Measurements from ENCODE around the gene UTP4.

Gene UTP4

DNA sequence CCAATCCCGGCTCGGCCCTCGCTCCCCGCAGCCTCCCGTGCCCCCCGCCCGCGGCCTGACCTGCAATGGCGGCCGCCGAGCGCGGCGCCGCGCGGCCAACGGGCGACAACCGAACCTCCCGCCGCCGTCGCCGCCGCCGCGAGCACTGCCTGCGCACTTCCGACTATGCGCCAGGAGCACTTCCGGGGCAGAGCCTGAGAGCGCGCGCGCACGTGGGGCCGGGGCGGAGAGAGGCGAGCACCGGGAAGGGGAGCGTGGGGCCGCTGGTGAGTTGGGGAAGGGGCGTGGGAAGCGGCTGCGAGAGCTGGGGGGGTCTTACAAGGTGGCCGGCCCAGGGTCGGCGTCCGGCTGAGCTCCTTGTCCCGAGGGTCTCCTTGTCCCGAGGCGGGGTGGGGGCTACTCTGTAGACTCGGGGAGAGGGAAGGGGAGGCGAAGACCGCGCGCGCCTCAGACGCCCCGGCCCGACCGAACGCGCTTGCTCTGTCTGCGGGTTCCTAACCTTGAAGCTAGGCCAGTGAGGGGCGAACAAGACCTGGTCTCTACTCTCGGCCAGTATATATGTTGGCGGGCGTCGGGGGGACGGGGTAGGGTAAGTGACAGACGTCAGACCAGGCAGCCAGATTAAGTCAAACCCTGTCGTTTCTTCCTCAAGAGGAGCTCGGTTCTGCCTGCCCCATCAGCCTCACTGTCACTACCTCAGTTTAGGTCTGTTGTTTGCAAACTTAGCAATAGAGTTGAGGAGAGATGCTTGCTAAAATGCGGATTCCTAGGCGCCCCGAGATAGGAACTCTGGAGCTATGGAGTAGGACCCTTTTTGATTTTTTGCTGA, at the start of gene UTP4, which contains the start of gene CHTF8:
Gene UTP4, plus strand, starts transcription at position 226 of the 829 bp plus-strand sequence. CDS start 811 bp downstream, outside the sequence.
Gene CHTF8, minus strand, starts transcription at position 165 of the 829 bp plus-strand sequence. CDS start 11,130 bp downstream, outside the sequence.
- ATAC-seq (peak; percentile 97), DNase-seq (ENCODE audit: low spot score in 2 of 2) (peak; percentile 79 to 94)
- Mint-ChIP-seq H3K27ac (peak within 1 kb of the TSS; percentile 90), H3K4me1 (peaks cover 46% of the 10 kb centered on the region), H3K36me3 (peaks cover 82% of the 10 kb centered on the region), H3K4me3 (peak within 1 kb of the TSS; percentile 86), H3K9me3 (no peaks in the 10 kb centered on the region)

GRCh38 chr16:69083306-69083941, 49.0 kb upstream of the UTP4 start:
- Mint-ChIP-seq H3K9me3 (no peaks in the 10 kb centered on the region), H3K36me3 (peaks cover 10% of the 10 kb centered on the region), H3K27ac (no peak overlapping the region), H3K4me1 (peaks cover 4% of the 10 kb centered on the region), H3K4me3 (no peak overlapping the region)
- no peak for DNase-seq (ENCODE audit: low spot score in 2 of 2)
- ATAC-seq: no peak

DNA sequence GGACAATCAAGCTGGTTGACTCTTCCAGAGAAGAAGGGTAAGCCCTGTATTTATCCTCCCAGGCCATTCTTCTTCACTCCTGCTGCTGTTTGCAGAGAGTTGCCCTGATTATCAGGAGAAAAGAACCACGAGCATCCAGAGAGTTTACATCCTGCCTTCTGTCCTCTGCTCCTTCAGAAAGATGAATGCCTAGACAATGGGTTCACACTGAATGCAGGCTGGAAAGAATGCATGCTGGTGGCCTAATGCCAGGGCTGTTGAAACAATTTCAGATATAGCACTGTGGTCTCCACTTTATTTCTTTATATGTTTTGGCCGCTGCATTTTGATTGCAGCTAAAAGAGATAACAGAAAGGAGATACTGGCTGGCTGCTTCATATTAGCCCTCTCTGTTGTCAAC, 48.2 kb upstream of the UTP4 start:
- Mint-ChIP-seq H3K4me1 (peaks cover 12% of the 10 kb centered on the region), H3K27ac (no peak overlapping the region), H3K9me3 (no peaks in the 10 kb centered on the region), H3K4me3 (no peak overlapping the region), H3K36me3 (peaks cover 10% of the 10 kb centered on the region)
- ATAC-seq (no peak), DNase-seq (ENCODE audit: low spot score in 2 of 2) (no peak)

- Mint-ChIP-seq H3K27ac (no peak overlapping the region), H3K36me3 (peaks cover 10% of the 10 kb centered on the region), H3K4me3 (no peak overlapping the region), H3K9me3 (no peaks in the 10 kb centered on the region), H3K4me1 (peaks cover 17% of the 10 kb centered on the region)
- DNase-seq (ENCODE audit: low spot score in 2 of 2): no peak
- ATAC-seq: no peak
Observed at GRCh38 chr16:69085032-69085695, 47.3 kb upstream of the UTP4 start.

GRCh38 chr16:69087161-69087581, 45.3 kb upstream of the UTP4 start:
- Mint-ChIP-seq H3K4me1 (peaks cover 17% of the 10 kb centered on the region), H3K4me3 (no peak overlapping the region), H3K9me3 (no peaks in the 10 kb centered on the region), H3K36me3 (peaks cover 10% of the 10 kb centered on the region), H3K27ac (peak overlapping the region; percentile 78)
- ATAC-seq: no peak
- DNase-seq (ENCODE audit: low spot score in 2 of 2): no peak

GRCh38 chr16:69088684-69089083, 43.8 kb upstream of the UTP4 start:
- Mint-ChIP-seq H3K27ac (no peak overlapping the region), H3K4me1 (peaks cover 17% of the 10 kb centered on the region), H3K36me3 (peaks cover 10% of the 10 kb centered on the region), H3K9me3 (no peaks in the 10 kb centered on the region), H3K4me3 (no peak overlapping the region)
- ATAC-seq (no peak), DNase-seq (ENCODE audit: low spot score in 2 of 2) (no peak)

DNA sequence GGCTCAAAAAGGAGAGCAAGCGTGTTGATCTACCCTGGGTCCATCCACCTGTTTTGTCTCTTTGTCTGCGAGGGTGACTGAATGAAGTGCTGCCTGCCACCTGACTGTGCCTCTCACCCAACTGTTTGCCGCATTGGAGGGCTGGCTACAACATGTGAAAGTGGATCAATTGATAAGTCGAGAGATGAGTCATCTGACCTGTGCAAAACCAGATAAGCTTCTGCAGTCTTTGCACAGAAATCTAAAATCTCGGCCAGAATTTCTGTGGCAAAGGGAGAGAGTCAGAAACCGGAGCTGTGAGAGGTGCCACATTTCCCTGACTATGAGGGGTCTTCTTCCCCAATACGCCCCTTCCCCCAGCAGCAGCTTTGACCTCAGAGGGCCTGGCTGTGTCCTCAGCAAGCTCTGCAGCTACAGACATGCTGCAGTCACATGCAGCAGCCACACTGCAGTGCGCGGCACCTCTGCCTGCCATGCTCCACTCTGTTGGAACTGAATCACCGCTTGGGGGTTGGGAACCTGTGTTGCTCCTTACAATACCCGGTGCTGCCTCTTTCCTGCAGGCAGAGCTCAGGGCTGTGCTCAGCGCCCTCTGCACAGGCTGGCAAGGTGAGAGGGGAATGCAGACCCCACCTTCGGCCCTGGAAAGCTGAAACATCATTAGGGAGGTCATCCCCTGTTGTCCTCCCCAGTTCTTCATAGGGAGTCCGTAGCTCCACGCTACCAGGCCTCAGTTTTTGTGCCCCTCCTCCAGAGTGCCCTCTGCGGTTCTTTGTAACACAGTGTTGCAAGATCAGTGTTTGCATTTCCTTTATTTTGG, 43.1 kb upstream of the UTP4 start:
- peak in 1 of 2 donors; percentile 64 for DNase-seq (ENCODE audit: low spot score in 2 of 2)
- peak; percentile 93 for ATAC-seq
- H3K9me3 Mint-ChIP-seq: no peaks in the 10 kb centered on the region
- H3K4me1 Mint-ChIP-seq: peaks cover 17% of the 10 kb centered on the region
- H3K27ac Mint-ChIP-seq: peak overlapping the region; percentile 24
- H3K4me3 Mint-ChIP-seq: no peak overlapping the region
- peaks cover 10% of the 10 kb centered on the region for H3K36me3 Mint-ChIP-seq

DNA sequence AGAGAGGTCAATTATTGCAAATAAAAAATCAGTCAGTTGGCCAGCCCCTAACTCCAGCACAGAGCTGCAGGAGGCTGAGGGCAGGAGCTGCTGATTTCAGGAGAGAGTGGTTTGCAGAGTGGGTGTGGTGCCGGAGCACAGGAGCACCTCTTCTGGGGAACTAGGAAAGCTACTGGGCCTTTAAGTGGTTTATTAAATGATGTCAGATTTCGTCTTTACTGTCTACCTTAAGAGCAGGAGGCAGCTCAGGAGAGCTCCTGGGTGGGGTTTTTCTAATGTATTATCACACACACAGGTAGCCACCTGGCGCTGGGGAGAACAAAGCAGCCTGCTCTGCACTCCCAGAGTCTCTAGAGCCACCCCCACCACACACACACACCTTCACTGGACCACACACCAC, 38.5 kb upstream of the UTP4 start:
- peaks cover 8% of the 10 kb centered on the region for H3K4me1 Mint-ChIP-seq
- H3K9me3 Mint-ChIP-seq: no peaks in the 10 kb centered on the region

GRCh38 chr16:69094501-69094900, 37.9 kb upstream of the UTP4 start:
- Mint-ChIP-seq H3K27ac (no peak overlapping the region), H3K9me3 (no peaks in the 10 kb centered on the region), H3K4me3 (no peak overlapping the region), H3K36me3 (no peaks in the 10 kb centered on the region), H3K4me1 (peaks cover 3% of the 10 kb centered on the region)
- no peak for ATAC-seq
- no peak for DNase-seq (ENCODE audit: low spot score in 2 of 2)

More for the DNA sequence above, 38.5 kb upstream of the UTP4 start:
- Mint-ChIP-seq H3K27ac (no peak overlapping the region), H3K4me3 (no peak overlapping the region), H3K36me3 (no peaks in the 10 kb centered on the region)
- DNase-seq (ENCODE audit: low spot score in 2 of 2): no peak
- no peak for ATAC-seq

GRCh38 chr16:69095193-69095592, 37.3 kb upstream of the UTP4 start:
- Mint-ChIP-seq H3K36me3 (no peaks in the 10 kb centered on the region), H3K9me3 (no peaks in the 10 kb centered on the region), H3K4me3 (no peak overlapping the region), H3K27ac (no peak overlapping the region), H3K4me1 (no peaks in the 10 kb centered on the region)
- DNase-seq (ENCODE audit: low spot score in 2 of 2): no peak
- ATAC-seq: no peak

- Mint-ChIP-seq H3K36me3 (no peaks in the 10 kb centered on the region), H3K9me3 (no peaks in the 10 kb centered on the region), H3K4me1 (peaks cover 1% of the 10 kb centered on the region), H3K27ac (no peak overlapping the region), H3K4me3 (no peak overlapping the region)
- ATAC-seq (no peak), DNase-seq (ENCODE audit: low spot score in 2 of 2) (no peak)
Observed at GRCh38 chr16:69100071-69100691, 32.3 kb upstream of the UTP4 start.

DNA sequence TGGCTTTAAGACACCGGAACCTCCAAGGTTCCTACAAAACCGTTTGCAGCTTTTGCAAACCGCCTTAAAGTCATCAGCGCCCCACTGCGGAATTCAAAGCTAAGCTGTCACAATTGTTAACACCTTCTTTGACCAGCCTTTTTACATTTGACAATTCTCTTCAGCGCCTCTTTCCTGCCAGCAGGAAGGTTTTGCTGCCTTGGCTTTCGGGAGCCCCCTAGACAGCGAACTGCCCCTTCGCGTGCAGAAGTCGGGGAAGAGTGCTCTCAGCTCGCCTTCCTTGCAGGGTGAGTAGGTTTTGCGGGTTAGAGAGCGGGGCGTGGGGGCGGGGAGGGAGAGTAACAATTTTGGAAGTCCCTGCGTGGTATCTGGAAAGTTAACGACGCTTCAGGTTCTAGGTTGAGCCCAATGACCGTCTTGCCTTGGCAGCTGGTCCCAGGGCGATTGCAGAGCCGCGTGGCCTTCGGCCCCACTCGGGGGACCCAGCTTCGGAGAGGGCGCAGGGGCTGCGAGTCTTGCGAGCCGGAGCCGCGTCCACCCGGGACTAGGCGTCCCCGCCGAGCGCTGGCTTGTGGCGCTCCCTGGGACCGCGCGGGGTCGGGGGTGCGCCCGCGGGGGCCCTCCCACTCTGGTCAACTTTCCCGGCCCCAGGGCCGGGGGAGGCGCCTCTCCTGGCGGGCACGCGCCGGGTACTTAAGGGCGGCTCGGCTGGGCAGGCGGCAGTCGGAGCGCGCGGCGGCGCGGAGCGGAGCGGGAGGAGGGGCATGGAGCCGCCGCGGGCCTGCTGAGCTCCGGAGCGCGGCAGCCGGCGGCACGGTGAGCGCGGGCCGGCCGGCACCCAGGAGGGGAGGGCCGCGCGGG, 26.7 kb upstream of the UTP4 start, which contains the start of gene HAS3:
Gene HAS3, plus strand, starts transcription at position 153 of the 861 bp plus-strand sequence. CDS start 3,743 bp downstream, outside the sequence.
- Mint-ChIP-seq H3K4me3 (peak within 1 kb of the TSS; percentile 82), H3K9me3 (no peaks in the 10 kb centered on the region), H3K36me3 (peaks cover 11% of the 10 kb centered on the region), H3K4me1 (peaks cover 31% of the 10 kb centered on the region), H3K27ac (no peak within 1 kb of the TSS)
- peak; percentile 20 to 63 for DNase-seq (ENCODE audit: low spot score in 2 of 2)
- peak; percentile 75 for ATAC-seq

GRCh38 chr16:69106491-69107315, 25.7 kb upstream of the UTP4 start:
- Mint-ChIP-seq H3K9me3 (no peaks in the 10 kb centered on the region), H3K4me1 (peaks cover 31% of the 10 kb centered on the region), H3K36me3 (peaks cover 12% of the 10 kb centered on the region), H3K4me3 (peak overlapping the region; percentile 82), H3K27ac (no peak overlapping the region)
- ATAC-seq: peak; percentile 22
- DNase-seq (ENCODE audit: low spot score in 2 of 2): peak in 1 of 2 donors; percentile 58
